ENCODE data around the gene TPP1. TPM values are rescaled to one million over a fixed set of nuclear protein-coding genes. Genes with fewer than 3 reads are reported as not detected.

Gene TPP1
- total RNA-seq, 2 donors from 2014 or later, result 75.7 to 172 TPM

GRCh38 chr11:6584528-6584927, 34.7 kb downstream of the TPP1 start:
- peaks cover 18% of the 10 kb centered on the region for H3K9me3 Mint-ChIP-seq
- no peak for ATAC-seq (replicated peaks)
- H3K27me3 Mint-ChIP-seq, result no peaks in the 10 kb centered on the region
- H3K27ac Mint-ChIP-seq, result no peak overlapping the region
- no peak overlapping the region for H3K4me3 Mint-ChIP-seq
- peaks cover 4% of the 10 kb centered on the region for H3K4me1 Mint-ChIP-seq
- peaks cover 57% of the 10 kb centered on the region for H3K36me3 Mint-ChIP-seq (ENCODE audit: low read depth)

GRCh38 chr11:6583584-6583983, 35.6 kb downstream of the TPP1 start:
- Mint-ChIP-seq H3K9me3 (peaks cover 18% of the 10 kb centered on the region), H3K27ac (no peak overlapping the region), H3K4me1 (peaks cover 4% of the 10 kb centered on the region), H3K4me3 (no peak overlapping the region), H3K27me3 (no peaks in the 10 kb centered on the region), H3K36me3 (ENCODE audit: low read depth) (peaks cover 50% of the 10 kb centered on the region)
- ATAC-seq (replicated peaks), result no peak

- peaks cover 5% of the 10 kb centered on the region for H3K4me1 Mint-ChIP-seq
- H3K27me3 Mint-ChIP-seq, result no peaks in the 10 kb centered on the region
Measured at GRCh38 chr11:6579681-6580080, 39.5 kb downstream of the TPP1 start.

GRCh38 chr11:6578134-6578533, 41.1 kb downstream of the TPP1 start:
- Mint-ChIP-seq H3K27ac (no peak overlapping the region), H3K36me3 (ENCODE audit: low read depth) (peaks cover 20% of the 10 kb centered on the region), H3K4me3 (no peak overlapping the region), H3K9me3 (peaks cover 4% of the 10 kb centered on the region), H3K27me3 (no peaks in the 10 kb centered on the region), H3K4me1 (peaks cover 5% of the 10 kb centered on the region)
- ATAC-seq (replicated peaks), result no peak

More at GRCh38 chr11:6579681-6580080, 39.5 kb downstream of the TPP1 start:
- ATAC-seq (replicated peaks), result no peak
- Mint-ChIP-seq H3K4me3 (no peak overlapping the region), H3K36me3 (ENCODE audit: low read depth) (peaks cover 36% of the 10 kb centered on the region), H3K27ac (no peak overlapping the region), H3K9me3 (peaks cover 15% of the 10 kb centered on the region)

GRCh38 chr11:6576471-6577373, 42.5 kb downstream of the TPP1 start:
- H3K27me3 Mint-ChIP-seq, result no peaks in the 10 kb centered on the region
- H3K9me3 Mint-ChIP-seq, result no peaks in the 10 kb centered on the region
- peaks cover 5% of the 10 kb centered on the region for H3K4me1 Mint-ChIP-seq
- H3K36me3 Mint-ChIP-seq (ENCODE audit: low read depth), result peaks cover 7% of the 10 kb centered on the region
- ATAC-seq (replicated peaks), result no peak
- no peak overlapping the region for H3K4me3 Mint-ChIP-seq
- H3K27ac Mint-ChIP-seq, result no peak overlapping the region

GRCh38 chr11:6574816-6575715, 44.2 kb downstream of the TPP1 start:
- Mint-ChIP-seq H3K27me3 (no peaks in the 10 kb centered on the region), H3K36me3 (ENCODE audit: low read depth) (no peaks in the 10 kb centered on the region), H3K9me3 (no peaks in the 10 kb centered on the region), H3K27ac (peak overlapping the region; percentile 71), H3K4me3 (no peak overlapping the region), H3K4me1 (peaks cover 5% of the 10 kb centered on the region)
- ATAC-seq (replicated peaks), result no peak

GRCh38 chr11:6572215-6572614, 47.0 kb downstream of the TPP1 start:
- no peak overlapping the region for H3K4me3 Mint-ChIP-seq
- no peaks in the 10 kb centered on the region for H3K9me3 Mint-ChIP-seq
- H3K27me3 Mint-ChIP-seq, result no peaks in the 10 kb centered on the region
- H3K36me3 Mint-ChIP-seq (ENCODE audit: low read depth), result no peaks in the 10 kb centered on the region
- peaks cover 9% of the 10 kb centered on the region for H3K4me1 Mint-ChIP-seq
- no peak overlapping the region for H3K27ac Mint-ChIP-seq
- ATAC-seq (replicated peaks), result no peak

GRCh38 chr11:6571434-6572008, 47.7 kb downstream of the TPP1 start:
- no peaks in the 10 kb centered on the region for H3K9me3 Mint-ChIP-seq
- no peak overlapping the region for H3K27ac Mint-ChIP-seq
- no peak for ATAC-seq (replicated peaks)

GRCh38 chr11:6570691-6571427, 48.4 kb downstream of the TPP1 start:
- no peaks in the 10 kb centered on the region for H3K36me3 Mint-ChIP-seq (ENCODE audit: low read depth)

More at GRCh38 chr11:6571434-6572008, 47.7 kb downstream of the TPP1 start:
- no peaks in the 10 kb centered on the region for H3K36me3 Mint-ChIP-seq (ENCODE audit: low read depth)
- H3K4me1 Mint-ChIP-seq, result peaks cover 9% of the 10 kb centered on the region
- no peak overlapping the region for H3K4me3 Mint-ChIP-seq
- no peaks in the 10 kb centered on the region for H3K27me3 Mint-ChIP-seq

GRCh38 chr11:6569706-6570105, 49.5 kb downstream of the TPP1 start:
- Mint-ChIP-seq H3K27me3 (no peaks in the 10 kb centered on the region), H3K27ac (no peak overlapping the region), H3K36me3 (ENCODE audit: low read depth) (no peaks in the 10 kb centered on the region), H3K9me3 (no peaks in the 10 kb centered on the region), H3K4me1 (peaks cover 4% of the 10 kb centered on the region), H3K4me3 (no peak overlapping the region)
- ATAC-seq (replicated peaks), result no peak

More at GRCh38 chr11:6570691-6571427, 48.4 kb downstream of the TPP1 start:
- no peaks in the 10 kb centered on the region for H3K9me3 Mint-ChIP-seq
- no peak overlapping the region for H3K4me3 Mint-ChIP-seq
- H3K27me3 Mint-ChIP-seq, result no peaks in the 10 kb centered on the region
- no peak for ATAC-seq (replicated peaks)
- no peak overlapping the region for H3K27ac Mint-ChIP-seq
- peaks cover 9% of the 10 kb centered on the region for H3K4me1 Mint-ChIP-seq

- H3K4me3 Mint-ChIP-seq, result no peak overlapping the region
- no peaks in the 10 kb centered on the region for H3K36me3 Mint-ChIP-seq (ENCODE audit: low read depth)
- no peak for ATAC-seq (replicated peaks)
- no peaks in the 10 kb centered on the region for H3K9me3 Mint-ChIP-seq
- peaks cover 4% of the 10 kb centered on the region for H3K4me1 Mint-ChIP-seq
- no peak overlapping the region for H3K27ac Mint-ChIP-seq
- H3K27me3 Mint-ChIP-seq, result no peaks in the 10 kb centered on the region
Measured at GRCh38 chr11:6568191-6568918, 50.9 kb downstream of the TPP1 start.

- no peaks in the 10 kb centered on the region for H3K36me3 Mint-ChIP-seq (ENCODE audit: low read depth)
- H3K9me3 Mint-ChIP-seq, result no peaks in the 10 kb centered on the region
- no peaks in the 10 kb centered on the region for H3K27me3 Mint-ChIP-seq
- H3K4me3 Mint-ChIP-seq, result no peak overlapping the region
- H3K27ac Mint-ChIP-seq, result no peak overlapping the region
- ATAC-seq (replicated peaks), result no peak
- H3K4me1 Mint-ChIP-seq, result peaks cover 4% of the 10 kb centered on the region
Measured at GRCh38 chr11:6567371-6567745, 51.9 kb downstream of the TPP1 start.

- H3K9me3 Mint-ChIP-seq, result no peaks in the 10 kb centered on the region
- H3K4me1 Mint-ChIP-seq, result peaks cover 4% of the 10 kb centered on the region
- H3K27me3 Mint-ChIP-seq, result no peaks in the 10 kb centered on the region
- no peak for ATAC-seq (replicated peaks)
- H3K4me3 Mint-ChIP-seq, result no peak overlapping the region
- H3K36me3 Mint-ChIP-seq (ENCODE audit: low read depth), result no peaks in the 10 kb centered on the region
- no peak overlapping the region for H3K27ac Mint-ChIP-seq
Measured at GRCh38 chr11:6566704-6567370, 52.4 kb downstream of the TPP1 start.
